22Rv1 (cell line): ENCODE data around the gene SASH1.

Experiments
- ZFX ChIP-seq: fragments of 450-650 bp; IDR thresholded peaks from 2 replicates; pipeline ENCODE4 v1.6.1; 2017; ENCODE audit warnings: antibody characterized with exemption, borderline replicate concordance
- TF ChIP-seq, protein P1 (sequence below): fragments of 450-650 bp; IDR thresholded peaks from 2 replicates; pipeline ENCODE4 v1.5.1; 2017; ENCODE audit warnings: mild to moderate bottlenecking

DNA sequence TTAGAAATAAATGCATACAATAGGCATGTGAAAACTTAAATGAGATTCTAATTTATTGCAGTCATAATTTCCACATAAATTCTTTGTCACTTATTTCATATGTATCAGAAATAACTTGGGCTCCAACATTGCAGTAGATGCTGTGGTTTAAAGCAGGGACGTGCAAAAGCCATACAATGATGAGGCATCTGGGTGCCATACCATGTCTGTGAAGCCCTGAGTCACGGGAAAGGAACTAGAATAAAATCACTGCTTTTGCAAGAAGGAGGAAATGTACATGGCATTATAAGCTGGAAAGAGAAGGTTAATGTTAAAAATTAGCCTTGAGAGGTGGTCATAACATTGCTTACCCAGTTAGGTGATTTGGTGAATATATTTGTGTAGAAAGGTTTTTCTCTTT is 180.4 kb downstream of the SASH1 start:
- TF ChIP-seq, protein P1, sequence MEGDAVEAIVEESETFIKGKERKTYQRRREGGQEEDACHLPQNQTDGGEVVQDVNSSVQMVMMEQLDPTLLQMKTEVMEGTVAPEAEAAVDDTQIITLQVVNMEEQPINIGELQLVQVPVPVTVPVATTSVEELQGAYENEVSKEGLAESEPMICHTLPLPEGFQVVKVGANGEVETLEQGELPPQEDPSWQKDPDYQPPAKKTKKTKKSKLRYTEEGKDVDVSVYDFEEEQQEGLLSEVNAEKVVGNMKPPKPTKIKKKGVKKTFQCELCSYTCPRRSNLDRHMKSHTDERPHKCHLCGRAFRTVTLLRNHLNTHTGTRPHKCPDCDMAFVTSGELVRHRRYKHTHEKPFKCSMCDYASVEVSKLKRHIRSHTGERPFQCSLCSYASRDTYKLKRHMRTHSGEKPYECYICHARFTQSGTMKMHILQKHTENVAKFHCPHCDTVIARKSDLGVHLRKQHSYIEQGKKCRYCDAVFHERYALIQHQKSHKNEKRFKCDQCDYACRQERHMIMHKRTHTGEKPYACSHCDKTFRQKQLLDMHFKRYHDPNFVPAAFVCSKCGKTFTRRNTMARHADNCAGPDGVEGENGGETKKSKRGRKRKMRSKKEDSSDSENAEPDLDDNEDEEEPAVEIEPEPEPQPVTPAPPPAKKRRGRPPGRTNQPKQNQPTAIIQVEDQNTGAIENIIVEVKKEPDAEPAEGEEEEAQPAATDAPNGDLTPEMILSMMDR = no peak
- no peak for TF ChIP-seq ZFX
